ENCODE data around the gene CDK6. TPM values are rescaled to one million over a fixed set of nuclear protein-coding genes. Genes with fewer than 3 reads are reported as not detected.

CDK6 gene
- total and polyA plus RNA-seq, 2 of the 8 experiments (the other 6 are each of a cell fraction or from before 2014, with no cell fraction given), result 5.9 to 18.9 TPM

DNA sequence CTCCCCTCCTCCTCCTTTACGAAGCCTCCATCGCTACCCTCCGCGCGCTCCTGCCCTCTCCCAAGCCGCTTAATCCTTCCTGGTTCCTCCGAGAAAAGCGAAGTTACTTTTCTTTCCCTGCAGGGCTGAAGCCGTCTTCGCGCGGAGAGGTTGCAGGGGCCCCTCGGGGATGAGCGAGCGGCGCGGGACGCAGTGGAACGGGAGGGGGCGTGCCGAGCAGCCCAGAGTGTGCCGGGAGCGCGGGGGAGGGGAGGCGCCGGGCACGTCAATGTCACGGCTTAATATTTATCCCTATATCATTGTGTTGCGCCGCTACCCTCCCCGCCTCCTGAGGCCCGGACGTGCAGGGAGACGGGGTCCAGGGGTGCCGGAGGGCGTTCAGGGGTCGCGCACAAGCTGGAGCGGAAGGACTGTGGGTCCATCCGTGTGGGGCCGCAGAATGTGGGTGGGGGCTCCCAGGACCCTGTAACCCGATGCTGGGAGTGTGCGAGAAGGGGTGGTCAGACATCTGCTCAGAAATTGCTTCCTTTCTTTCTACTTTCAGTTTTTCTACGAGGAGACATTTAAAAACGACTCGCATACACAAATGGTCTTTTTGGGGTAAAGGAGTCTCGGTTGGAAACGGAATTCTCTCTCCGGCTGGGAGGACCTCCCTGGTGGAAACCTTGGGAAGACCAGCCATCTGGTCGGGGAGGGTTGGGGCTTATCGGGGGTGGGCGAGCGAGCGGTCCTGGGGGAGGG lies 2.4 kb downstream of the CDK6 start:
- Histone ChIP-seq H4K5ac (ENCODE audit: insufficient read length, low read depth, low read length) (no peak overlapping the region), H3K4ac (replicated peaks; ENCODE audit: insufficient read length, low read depth, low read length) (no peak overlapping the region), H3K9me3 (ENCODE audit: insufficient read depth in 2 of 2, low read depth in 1 of 2, low read length in 1 of 2) (no peaks in the 10 kb centered on the region), H2BK120ac (replicated peaks; ENCODE audit: low read depth, low read length) (no peak overlapping the region), H4K20me1 (replicated peaks in 1 of 2; ENCODE audit: control insufficient read depth in 1 of 2, insufficient read depth in 2 of 2, low read length in 2 of 2) (peaks cover 0 to 3% of the 10 kb centered on the region in 2 experiments), H3K4me2 (ENCODE audit: insufficient read depth in 1 of 2, low read depth in 2 of 2, low read length in 2 of 2) (peak overlapping the region; percentile 96 to 98), H4K91ac (replicated peaks; ENCODE audit: insufficient read length, low read length) (peak overlapping the region; percentile 51), H3K23me2 (ENCODE audit: low read depth, low read length) (peaks cover 34% of the 10 kb centered on the region), H3K9ac (replicated peaks in 1 of 4; ENCODE audit: extremely low read depth in 1 of 4, low read depth in 3 of 4, low read length in 3 of 4) (peak overlapping the region in 2 of 4 experiments; percentile 6 to 71; a peak in 3 of 7 replicates), H2BK5ac (ENCODE audit: low read depth, low read length) (peak overlapping the region; percentile 75; the same call in 1 of the 2 replicates), H3K27ac (ENCODE audit: low read depth, low read length) (no peak overlapping the region), H2BK20ac (ENCODE audit: low read length) (no peak overlapping the region), H4K8ac (ENCODE audit: extremely low read depth, insufficient read depth, low read length) (peak overlapping the region; percentile 60; the same call in 1 of the 2 replicates), H3K18ac (ENCODE audit: extremely low read depth, low read length) (peak overlapping the region; percentile 95; the same call in 1 of the 2 replicates), H3K4me3 (ENCODE audit: extremely low read depth in 1 of 4, insufficient read depth in 2 of 4, low read depth in 3 of 4, low read length in 4 of 4) (peak overlapping the region; percentile 38 to 81 (median 58)), H3K79me1 (ENCODE audit: low read depth, low read length) (no peaks in the 10 kb centered on the region), H2BK15ac (ENCODE audit: low read length) (no peak overlapping the region), H2BK12ac (ENCODE audit: low read depth, low read length) (peak overlapping the region; percentile 91), H3K14ac (ENCODE audit: insufficient read length) (no peak overlapping the region), H3K23ac (ENCODE audit: insufficient read length) (no peak overlapping the region), H2AK5ac (ENCODE audit: low read depth, low read length) (no peak overlapping the region), H3K56ac (replicated peaks; ENCODE audit: insufficient read length, low read depth, low read length) (no peak overlapping the region), H3K36me3 (ENCODE audit: control insufficient read depth in 2 of 4, insufficient read depth in 4 of 4, low read length in 3 of 4) (no peaks in the 10 kb centered on the region), H3K27me3 (replicated peaks in 1 of 4; ENCODE audit: control insufficient read depth in 3 of 4, extremely low read depth in 1 of 4, insufficient read depth in 3 of 4, low read length in 3 of 4) (peaks cover 0 to 15% (median 8%) of the 10 kb centered on the region in 4 experiments; a peak in 5 of 7 replicates), H3K79me2 (ENCODE audit: control insufficient read depth in 1 of 2, insufficient read depth in 2 of 2, low read length in 2 of 2) (peaks cover 0 to 21% of the 10 kb centered on the region in 2 experiments; a peak in 2 of 4 replicates), H3K4me1 (replicated peaks in 1 of 4; ENCODE audit: control insufficient read depth in 3 of 4, insufficient read depth in 4 of 4, low read length in 3 of 4) (peaks cover 0 to 5% (median 2%) of the 10 kb centered on the region in 4 experiments; a peak in 2 of 7 replicates), H2AFZ (ENCODE audit: low read length) (peak overlapping the region; percentile 38; the same call in 1 of the 2 replicates)
- DNase-seq (ENCODE audit: low read depth in 1 of 2, low spot score in 2 of 2), result peak in 1 of 2 experiments; percentile 83
- POLR2A ChIA-PET (ENCODE audit: partially characterized antibody), result interaction anchor here (1.1 to 2.1 kb wide), 3 partner anchors 62 to 139 kb away, joined by 3 to 8 read pairs (median 3); no protein-coding TSS in a partner anchor
- WGBS, 2 experiments (ENCODE audit: extremely low coverage in 1 of 2, insufficient coverage in 1 of 2, insufficient read length in 1 of 2, insufficient replicate concordance in 2 of 2, low coverage in 1 of 2, low lambda C conversion rate in 2 of 2, missing lambda C conversion rate in 1 of 2), result 2% methylated on average over 51 of the region's 54 CpGs; no CpG with 5 or more reads in 1 of the 2 experiments
- FAIRE-seq, result no peak
- CTCF ChIA-PET (ENCODE audit: partially characterized antibody), result interaction anchor here (0.9 to 4.3 kb wide), 16 partner anchors 8 to 226 kb away, joined by 3 to 23 read pairs (median 4); no protein-coding TSS in a partner anchor
- TF ChIP-seq TBP (IDR thresholded peaks at IDR 0.05; ENCODE audit: low read depth, low read length) (0 out of 2 replicates have a peak, but pooled peaks have one; percentile 28), EGR1 (IDR thresholded peaks at IDR 0.05; ENCODE audit: borderline replicate concordance, low read depth, low read length) (no peak), SUZ12 (IDR thresholded peaks at IDR 0.05; ENCODE audit: low read length) (peak; percentile 44; the same call in 1 of the 2 replicates), ASH2L (IDR thresholded peaks at IDR 0.05; ENCODE audit: low read length) (peak; percentile 72)
- TF ChIP-seq, protein P1, sequence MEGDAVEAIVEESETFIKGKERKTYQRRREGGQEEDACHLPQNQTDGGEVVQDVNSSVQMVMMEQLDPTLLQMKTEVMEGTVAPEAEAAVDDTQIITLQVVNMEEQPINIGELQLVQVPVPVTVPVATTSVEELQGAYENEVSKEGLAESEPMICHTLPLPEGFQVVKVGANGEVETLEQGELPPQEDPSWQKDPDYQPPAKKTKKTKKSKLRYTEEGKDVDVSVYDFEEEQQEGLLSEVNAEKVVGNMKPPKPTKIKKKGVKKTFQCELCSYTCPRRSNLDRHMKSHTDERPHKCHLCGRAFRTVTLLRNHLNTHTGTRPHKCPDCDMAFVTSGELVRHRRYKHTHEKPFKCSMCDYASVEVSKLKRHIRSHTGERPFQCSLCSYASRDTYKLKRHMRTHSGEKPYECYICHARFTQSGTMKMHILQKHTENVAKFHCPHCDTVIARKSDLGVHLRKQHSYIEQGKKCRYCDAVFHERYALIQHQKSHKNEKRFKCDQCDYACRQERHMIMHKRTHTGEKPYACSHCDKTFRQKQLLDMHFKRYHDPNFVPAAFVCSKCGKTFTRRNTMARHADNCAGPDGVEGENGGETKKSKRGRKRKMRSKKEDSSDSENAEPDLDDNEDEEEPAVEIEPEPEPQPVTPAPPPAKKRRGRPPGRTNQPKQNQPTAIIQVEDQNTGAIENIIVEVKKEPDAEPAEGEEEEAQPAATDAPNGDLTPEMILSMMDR (IDR thresholded peaks at IDR 0.05; ENCODE audit: control extremely low read depth in 1 of 3, insufficient read depth in 1 of 3, low read depth in 1 of 3, low read length in 3 of 3), result peak in 1 of 3 experiments; percentile 17; a peak in 1 of 4 replicates

Data from H1 (cell line).